KMS-11 (cell line): ENCODE data around the gene UPK1B.

Source experiments
- H2AFZ ChIP-seq: fragments of 200-600 bp; sonication (generic); 2 replicates; pipeline ENCODE4 v1.6.1; 2016; ENCODE audit warnings: antibody characterized with exemption, mixed run types, low read depth
- H3K27ac ChIP-seq: fragments of 200-600 bp; sonication (generic); 2 replicates; pipeline ENCODE4 v1.6.1; 2016; ENCODE audit warnings: mild to moderate bottlenecking, mixed run types
- H3K27me3 ChIP-seq: fragments of 200-600 bp; sonication (generic); 2 replicates; pipeline ENCODE4 v1.6.1; 2017; ENCODE audit warnings: mild to moderate bottlenecking, low read depth, mixed run types, moderate library complexity; ENCODE audit not compliant: insufficient read depth
- H3K36me3 ChIP-seq: fragments of 200-600 bp; sonication (generic); 2 replicates; pipeline ENCODE4 v1.6.1; 2017; ENCODE audit warnings: mild to moderate bottlenecking, mixed run types; ENCODE audit not compliant: insufficient read depth
- H3K4me1 ChIP-seq: fragments of 200-600 bp; sonication (generic); 2 replicates; pipeline ENCODE4 v1.6.1; 2016; ENCODE audit warnings: mild to moderate bottlenecking, low read depth, mixed run types; ENCODE audit not compliant: poor library complexity, severe bottlenecking
- H3K4me2 ChIP-seq: fragments of 200-600 bp; sonication (generic); 2 replicates; pipeline ENCODE4 v1.7.0; 2016; ENCODE audit warnings: mild to moderate bottlenecking, mixed run types
- H3K4me3 ChIP-seq: fragments of 200-600 bp; sonication (generic); IDR thresholded peaks from 2 replicates; pipeline ENCODE4 v1.6.1; 2017; ENCODE audit warnings: low read depth, low read length, mixed read lengths; ENCODE audit not compliant: insufficient read depth
- H3K79me2 ChIP-seq: fragments of 200-600 bp; sonication (generic); 2 replicates; pipeline ENCODE4 v1.6.1; 2016; ENCODE audit warnings: low read depth, mixed run types; ENCODE audit not compliant: insufficient read depth
- H3K9ac ChIP-seq: fragments of 200-600 bp; sonication (generic); 2 replicates; pipeline ENCODE4 v1.6.1; 2016; ENCODE audit warnings: mild to moderate bottlenecking, mixed run types
- H4K20me1 ChIP-seq: fragments of 200-600 bp; sonication (generic); 2 replicates; pipeline ENCODE4 v1.6.1; 2016; ENCODE audit warnings: mild to moderate bottlenecking, mixed run types; ENCODE audit not compliant: insufficient read depth
- CTCF ChIP-seq: fragments of 200-600 bp; sonication (generic); conservative IDR thresholded peaks from 2 replicates; pipeline ENCODE4 v1.6.1; 2017; ENCODE audit warnings: low read depth, mild to moderate bottlenecking, antibody characterized with exemption, low read length, moderate library complexity, mixed read lengths

The UPK1B gene

GRCh38 chr3:119191800-119192199 is 18.4 kb downstream of the UPK1B start:
- Histone ChIP-seq H4K20me1 (no peaks in the 10 kb centered on the region), H3K9ac (no peak overlapping the region), H3K79me2 (no peaks in the 10 kb centered on the region), H3K4me3 (no peak overlapping the region), H3K4me2 (no peak overlapping the region), H2AFZ (no peak overlapping the region), H3K36me3 (no peaks in the 10 kb centered on the region), H3K27ac (no peak overlapping the region), H3K27me3 (no peaks in the 10 kb centered on the region), H3K4me1 (no peaks in the 10 kb centered on the region)
- TF ChIP-seq CTCF = no peak

GRCh38 chr3:119194237-119195150 is 21.1 kb downstream of the UPK1B start:
- H3K36me3 ChIP-seq = no peaks in the 10 kb centered on the region
- no peaks in the 10 kb centered on the region for H3K27me3 ChIP-seq
- H3K4me2 ChIP-seq = no peak overlapping the region
- no peak overlapping the region for H3K9ac ChIP-seq
- H2AFZ ChIP-seq = no peak overlapping the region
- TF ChIP-seq CTCF = no peak
- H4K20me1 ChIP-seq = no peaks in the 10 kb centered on the region
- no peak overlapping the region for H3K4me3 ChIP-seq
- no peak overlapping the region for H3K27ac ChIP-seq
- H3K79me2 ChIP-seq = no peaks in the 10 kb centered on the region
- H3K4me1 ChIP-seq = no peaks in the 10 kb centered on the region

GRCh38 chr3:119195151-119195476 is 21.7 kb downstream of the UPK1B start:
- Histone ChIP-seq H3K9ac (no peak overlapping the region), H3K4me3 (no peak overlapping the region), H3K27ac (no peak overlapping the region), H3K4me2 (no peak overlapping the region), H3K4me1 (no peaks in the 10 kb centered on the region), H3K27me3 (no peaks in the 10 kb centered on the region), H4K20me1 (no peaks in the 10 kb centered on the region), H3K36me3 (no peaks in the 10 kb centered on the region), H3K79me2 (no peaks in the 10 kb centered on the region), H2AFZ (no peak overlapping the region)
- TF ChIP-seq CTCF = no peak

GRCh38 chr3:119195911-119196310 is 22.5 kb downstream of the UPK1B start:
- Histone ChIP-seq H3K4me3 (no peak overlapping the region), H3K4me2 (no peak overlapping the region), H4K20me1 (no peaks in the 10 kb centered on the region), H3K4me1 (no peaks in the 10 kb centered on the region), H2AFZ (no peak overlapping the region), H3K79me2 (no peaks in the 10 kb centered on the region), H3K27ac (no peak overlapping the region), H3K27me3 (no peaks in the 10 kb centered on the region), H3K9ac (no peak overlapping the region), H3K36me3 (no peaks in the 10 kb centered on the region)
- no peak for TF ChIP-seq CTCF
